ENCODE data around the gene NOS1AP.
"Not testable (repeated sequence)": the region's sequence is repeated elsewhere in the genome, so short reads cannot be mapped to it uniquely, and the experiment has no call there.

The NOS1AP gene

GRCh38 chr1:162197041-162197531, 127.6 kb downstream of the NOS1AP start:
- no peak for TF ChIP-seq CTCF (IDR thresholded peaks at IDR 0.05)
- no peak for DNase-seq (ENCODE audit: low spot score)
- Histone ChIP-seq H3K27ac (no peak overlapping the region), H3K4me3 (no peak overlapping the region)

DNA sequence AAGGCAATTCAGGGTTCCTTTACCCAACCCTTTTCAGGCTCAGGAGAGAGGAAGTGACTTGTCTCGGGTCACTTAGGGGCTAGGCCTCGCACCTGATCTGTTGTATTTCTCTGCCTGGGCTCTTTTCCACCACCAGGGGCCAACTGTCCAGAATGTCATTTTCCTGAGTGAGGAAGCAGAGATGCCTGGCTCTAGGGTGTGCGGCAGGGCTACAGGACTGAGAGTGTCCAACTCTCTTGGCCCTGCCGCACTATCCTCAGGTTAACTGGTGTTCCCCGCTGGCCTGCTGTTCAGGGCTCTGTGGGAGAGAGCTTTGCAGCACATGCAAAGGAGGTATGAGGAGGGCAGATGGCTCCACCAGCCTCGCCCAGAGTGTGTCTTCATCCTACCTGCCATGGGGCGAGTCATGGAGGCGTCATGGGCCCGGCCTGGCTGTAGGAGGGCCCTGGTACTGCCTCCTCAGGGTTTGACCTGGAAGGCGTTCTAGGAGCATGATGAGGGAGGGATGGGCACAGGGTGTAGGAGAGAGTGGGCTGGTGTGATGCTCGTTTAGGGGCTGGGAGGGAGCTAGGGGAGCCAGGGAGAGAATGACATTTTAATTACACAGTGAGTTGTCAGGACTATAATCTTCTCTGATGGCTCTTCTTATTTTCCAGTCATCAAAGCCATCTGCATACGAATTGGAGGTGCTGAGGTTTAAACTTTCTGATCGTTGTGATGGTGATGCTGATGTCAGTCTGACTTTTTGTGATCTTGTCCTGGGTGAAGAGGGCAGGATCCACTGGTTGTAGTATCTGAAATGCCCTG, 128.3 kb downstream of the NOS1AP start:
- no peak for TF ChIP-seq CTCF (IDR thresholded peaks at IDR 0.05)
- H3K27ac ChIP-seq: no peak overlapping the region
- no peak overlapping the region for H3K4me3 ChIP-seq
- DNase-seq (ENCODE audit: low spot score): no peak

DNA sequence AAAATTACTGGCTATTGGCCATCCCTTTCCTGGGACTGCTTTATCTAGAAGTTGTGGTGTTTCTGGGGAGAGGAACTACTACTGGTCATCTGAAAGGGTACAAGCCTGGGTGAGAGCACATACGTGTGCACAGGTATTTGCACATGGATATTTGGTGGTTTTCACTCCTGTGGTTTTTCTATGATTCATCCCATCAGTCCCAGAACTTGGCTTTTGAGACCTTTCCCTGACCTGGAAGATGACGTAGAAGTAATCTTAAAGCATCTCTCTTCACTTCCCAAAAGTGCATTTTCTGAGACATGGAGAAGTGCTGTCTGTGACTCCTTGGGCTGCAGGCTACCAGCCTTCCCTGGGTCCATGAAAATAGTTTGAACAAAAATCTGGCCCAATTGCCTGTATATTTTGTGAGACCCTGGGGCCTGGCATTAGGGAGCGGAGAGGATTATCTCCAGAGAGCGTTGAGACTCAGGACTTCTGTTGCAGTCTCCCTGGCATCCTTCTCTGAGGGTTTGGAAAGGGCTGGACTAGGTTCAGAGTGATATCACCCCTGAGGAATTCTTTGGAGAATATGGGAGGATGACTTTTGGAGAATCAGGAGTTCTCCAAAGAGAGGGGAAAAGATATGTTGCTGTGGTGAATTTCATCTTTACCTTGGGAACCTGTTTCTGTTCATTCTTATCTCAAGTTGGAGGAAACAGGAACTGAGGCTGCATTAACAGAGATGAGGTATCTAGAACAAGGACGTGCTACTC, 130.8 kb downstream of the NOS1AP start:
- TF ChIP-seq CTCF (IDR thresholded peaks at IDR 0.05): no peak
- Histone ChIP-seq H3K27ac (no peak overlapping the region), H3K4me3 (no peak overlapping the region)
- no peak for DNase-seq (ENCODE audit: low spot score)

DNA sequence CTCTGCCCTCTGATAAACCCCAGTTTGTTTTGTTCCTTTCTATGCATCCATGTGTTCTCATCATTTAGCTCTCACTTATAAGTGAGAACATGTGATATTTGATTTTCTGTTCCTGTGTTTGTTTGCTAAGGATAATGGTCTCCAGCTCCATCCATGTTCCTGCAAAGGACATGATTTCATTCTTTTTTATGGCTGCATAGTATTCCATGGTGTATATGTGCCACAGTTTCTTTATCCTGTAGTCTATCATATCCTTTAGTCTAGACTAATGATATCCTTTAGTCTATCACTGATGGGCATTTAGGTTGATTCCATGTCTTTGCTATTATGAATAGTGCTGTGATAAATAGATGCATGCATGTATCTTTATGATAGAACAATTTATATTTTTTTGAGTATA, 131.6 kb downstream of the NOS1AP start:
- not testable (repeated sequence) for DNase-seq (ENCODE audit: low spot score); H3K27ac ChIP-seq; H3K4me3 ChIP-seq

DNA sequence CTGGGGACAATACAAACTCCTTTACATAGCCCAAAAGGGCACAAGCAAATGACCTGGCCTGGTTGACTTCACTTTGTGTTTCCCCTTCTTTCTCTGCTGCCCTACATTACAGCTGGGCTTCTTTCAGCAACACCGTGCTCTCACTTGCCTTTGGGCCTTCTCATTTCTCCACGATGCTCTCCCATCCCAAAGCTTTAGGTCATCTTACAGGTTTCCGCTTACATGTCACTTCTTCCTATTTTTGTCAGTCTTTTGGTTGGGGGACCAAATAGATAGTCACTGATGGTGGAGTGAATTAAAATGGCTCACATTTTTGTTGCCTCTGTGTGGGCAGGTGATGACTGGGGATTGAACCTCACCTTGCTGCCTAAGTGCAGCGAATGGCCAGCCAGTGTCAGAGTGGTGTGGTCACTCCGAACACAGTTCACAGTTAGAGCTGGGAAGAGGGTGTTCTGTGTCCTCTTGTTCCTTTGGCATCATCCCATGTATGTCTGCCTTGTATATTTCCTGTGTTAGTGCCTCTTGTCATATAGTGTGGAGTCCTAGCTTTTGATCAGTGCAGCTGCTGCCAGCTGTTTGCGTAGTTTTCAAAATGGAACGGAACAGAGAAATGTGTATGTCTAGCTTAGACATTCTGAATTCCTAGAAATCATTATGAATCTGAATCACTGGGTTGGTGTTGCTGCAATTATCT, 134.8 kb downstream of the NOS1AP start:
- no peak for TF ChIP-seq CTCF (IDR thresholded peaks at IDR 0.05)
- no peak for DNase-seq (ENCODE audit: low spot score)
- no peak overlapping the region for H3K27ac ChIP-seq
- no peak overlapping the region for H3K4me3 ChIP-seq

GRCh38 chr1:162204823-162205155, 135.3 kb downstream of the NOS1AP start:
- no peak overlapping the region for H3K4me3 ChIP-seq
- no peak overlapping the region for H3K27ac ChIP-seq
- no peak for TF ChIP-seq CTCF (IDR thresholded peaks at IDR 0.05)
- DNase-seq (ENCODE audit: low spot score): no peak

GRCh38 chr1:162206300-162206699, 136.8 kb downstream of the NOS1AP start:
- no peak for DNase-seq (ENCODE audit: low spot score)
- no peak overlapping the region for H3K4me3 ChIP-seq
- H3K27ac ChIP-seq: peak overlapping the region in 1 of 2 donors; percentile 9
- no peak for TF ChIP-seq CTCF (IDR thresholded peaks at IDR 0.05)

All from coronary artery (tissue), 2 donors.